Diencephalon (tissue), 1 donor: ENCODE results near the gene LRRC10. TPM values are rescaled to one million over a fixed set of nuclear protein-coding genes. Genes with fewer than 3 reads are reported as not detected.

Source experiments
- small RNA-seq: library from RNA; depleted of rRNA; stranded (forward); fragments of <200 nt; gene quantifications from one replicate; pipeline ENCODE3, GENCODE V24; 2014
- total RNA-seq: library from RNA; depleted of rRNA; stranded (reverse); fragments of >200 nt; gene quantifications from one replicate; pipeline ENCODE4 v1.2.3, GENCODE V29; 2014

The LRRC10 gene, protein sequence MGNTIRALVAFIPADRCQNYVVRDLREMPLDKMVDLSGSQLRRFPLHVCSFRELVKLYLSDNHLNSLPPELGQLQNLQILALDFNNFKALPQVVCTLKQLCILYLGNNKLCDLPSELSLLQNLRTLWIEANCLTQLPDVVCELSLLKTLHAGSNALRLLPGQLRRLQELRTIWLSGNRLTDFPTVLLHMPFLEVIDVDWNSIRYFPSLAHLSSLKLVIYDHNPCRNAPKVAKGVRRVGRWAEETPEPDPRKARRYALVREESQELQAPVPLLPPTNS
- not detected for total RNA-seq

DNA sequence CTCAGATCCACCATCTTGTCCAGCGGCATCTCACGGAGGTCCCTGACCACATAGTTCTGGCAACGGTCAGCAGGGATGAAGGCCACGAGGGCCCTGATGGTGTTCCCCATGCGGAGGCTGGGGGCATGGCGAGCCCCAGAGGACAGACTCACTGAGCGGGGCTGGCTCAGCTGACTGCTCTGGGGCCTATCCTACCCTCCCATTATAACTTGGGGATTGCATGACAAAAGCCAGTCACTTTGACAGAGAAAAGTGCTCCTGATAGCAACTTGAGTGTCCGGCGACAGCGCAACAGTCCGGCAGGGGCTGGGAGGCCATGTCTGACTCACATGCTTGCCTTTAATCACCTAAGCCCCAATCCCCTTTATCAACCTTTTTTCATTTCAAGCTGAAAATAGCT, at the start of gene LRRC10:
Gene LRRC10 (minus strand): TSS at position 179 of the 400 bp plus-strand sequence. CDS start 69 bp downstream, at position 110.

DNA sequence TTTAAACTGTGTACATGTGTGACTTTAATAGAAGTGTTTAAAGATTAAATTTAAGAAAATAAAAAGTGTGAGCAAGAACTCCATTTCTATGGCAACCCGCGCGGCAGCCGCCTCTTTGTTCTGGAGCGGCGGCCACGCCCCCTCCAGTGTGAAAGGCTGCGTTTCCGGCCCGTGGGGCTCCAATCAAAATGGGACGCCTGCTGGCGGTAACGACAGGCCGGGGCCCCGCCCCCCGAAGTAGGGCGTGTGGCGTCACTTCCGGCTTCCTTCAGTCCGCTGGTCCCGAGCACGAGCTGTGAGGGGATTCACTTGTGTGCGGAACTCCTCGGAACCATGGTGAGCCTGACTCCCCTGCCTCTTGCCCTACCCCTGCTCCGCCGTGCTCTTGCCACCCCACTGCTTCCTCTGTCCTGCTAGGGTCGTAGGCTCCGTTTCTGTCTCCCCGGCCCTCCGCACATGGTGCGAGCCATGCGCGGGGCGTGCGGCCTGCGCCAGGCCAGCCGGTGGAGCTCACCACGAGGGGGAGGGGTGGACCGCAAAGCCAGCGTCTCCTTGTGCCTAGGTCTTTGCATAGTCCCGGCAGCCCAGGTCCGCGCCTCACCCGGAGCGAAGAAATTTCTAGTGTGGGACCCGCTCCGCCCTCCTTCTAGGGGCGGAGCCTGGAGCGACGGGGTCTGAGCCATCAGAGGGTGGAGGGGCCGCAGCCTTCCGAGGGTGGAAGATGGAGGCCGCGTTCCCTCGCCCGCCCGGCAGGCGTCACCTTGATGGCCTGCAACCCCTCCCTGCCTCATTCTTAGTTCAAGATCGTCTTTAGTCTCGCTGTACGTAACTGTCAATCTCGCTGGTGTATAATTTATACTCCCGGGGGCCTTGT, 25.3 kb downstream of the LRRC10 start, which contains the start of gene CCT2:
Gene CCT2 (plus strand): TSS at position 271 of the 874 bp plus-strand sequence. CDS start 63 bp downstream, at position 334.

Small RNA genes lying within 50 kb of the gene (small RNA-seq; reads per million reads assigned to genes)
- gene MIR3913-1 = 0.90 reads per million, percentile 75 among the genes with 10 or more reads in this experiment

Other genes with a start within 250 kb of the LRRC10 start
- gene FRS2, start 140.5 kb downstream of the LRRC10 start, total RNA-seq = 61.6 TPM
- 239 TPM for gene CCT2, start 25.4 kb downstream of the LRRC10 start, total RNA-seq
- gene BEST3, start 88.4 kb upstream of the LRRC10 start, total RNA-seq = 11.5 TPM
- 51.0 TPM for gene RAB3IP, start 128.0 kb upstream of the LRRC10 start, total RNA-seq
- gene MYRFL, start 214.3 kb upstream of the LRRC10 start, total RNA-seq = 1.4 TPM